HG03460 (cell line): ENCODE data around the gene LRRC42.

ENCODE experiments used
- ATAC-seq: cut with Tn5 transposase; IDR thresholded peaks from one replicate; pipeline ENCODE4 v1.9.1; 2021; ENCODE audit not compliant: unreplicated experiment

LRRC42 gene, protein sequence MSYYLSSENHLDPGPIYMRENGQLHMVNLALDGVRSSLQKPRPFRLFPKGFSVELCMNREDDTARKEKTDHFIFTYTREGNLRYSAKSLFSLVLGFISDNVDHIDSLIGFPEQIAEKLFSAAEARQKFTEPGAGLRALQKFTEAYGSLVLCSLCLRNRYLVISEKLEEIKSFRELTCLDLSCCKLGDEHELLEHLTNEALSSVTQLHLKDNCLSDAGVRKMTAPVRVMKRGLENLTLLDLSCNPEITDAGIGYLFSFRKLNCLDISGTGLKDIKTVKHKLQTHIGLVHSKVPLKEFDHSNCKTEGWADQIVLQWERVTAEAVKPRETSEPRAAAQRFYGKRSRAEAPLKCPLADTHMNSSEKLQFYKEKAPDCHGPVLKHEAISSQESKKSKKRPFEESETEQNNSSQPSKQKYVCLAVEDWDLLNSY

DNA sequence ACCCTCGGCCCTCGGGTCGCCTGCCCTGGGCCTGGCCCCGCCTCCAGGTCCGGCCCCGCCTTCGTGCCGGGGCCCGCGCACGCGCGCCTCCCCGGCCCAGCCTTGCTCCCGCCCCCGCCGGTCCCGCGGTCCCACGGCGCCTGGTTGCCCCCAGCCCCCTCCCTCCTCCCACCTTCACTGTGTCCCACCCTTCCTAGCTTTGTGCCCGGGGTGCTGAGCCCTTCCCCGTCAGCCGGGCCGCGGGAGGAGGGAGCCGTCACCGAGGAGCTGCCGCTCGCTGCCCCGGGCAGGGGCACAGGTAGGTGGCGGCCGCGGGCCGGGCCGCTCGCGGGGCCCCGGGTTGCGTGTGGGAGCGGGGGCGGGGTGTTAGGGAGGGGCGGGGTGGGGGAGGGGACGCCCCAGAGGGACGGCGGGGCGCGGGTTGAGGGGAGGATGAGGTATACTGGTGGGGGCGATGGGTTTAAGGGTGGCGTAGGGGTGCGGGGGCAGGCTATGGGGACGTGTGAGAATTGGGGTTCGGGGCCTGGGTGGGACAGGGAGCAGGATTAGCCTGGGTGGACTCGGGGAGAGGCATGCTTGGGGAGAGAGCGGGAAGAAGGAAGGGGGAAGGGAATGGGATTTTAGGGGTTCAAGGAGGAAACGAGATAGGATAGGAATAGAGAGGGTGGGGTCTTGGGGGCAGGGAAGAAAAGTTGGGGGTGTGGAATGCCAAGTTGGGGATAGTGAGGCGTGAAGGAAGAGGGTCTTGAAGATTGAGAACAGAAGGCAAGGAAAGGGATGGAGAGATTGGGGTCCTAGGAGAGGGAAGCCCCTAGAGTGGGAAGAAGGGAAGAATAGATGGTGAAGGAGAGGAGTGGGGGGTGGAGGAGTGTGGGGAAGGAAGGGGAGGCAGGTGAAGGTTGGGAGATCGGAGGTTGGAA lies at the start of gene LRRC42:
Gene LRRC42, plus strand, starts transcription at position 99 of the 920 bp plus-strand sequence. CDS start 5,650 bp downstream, outside the sequence.
- ATAC-seq, result peak; percentile 56

DNA sequence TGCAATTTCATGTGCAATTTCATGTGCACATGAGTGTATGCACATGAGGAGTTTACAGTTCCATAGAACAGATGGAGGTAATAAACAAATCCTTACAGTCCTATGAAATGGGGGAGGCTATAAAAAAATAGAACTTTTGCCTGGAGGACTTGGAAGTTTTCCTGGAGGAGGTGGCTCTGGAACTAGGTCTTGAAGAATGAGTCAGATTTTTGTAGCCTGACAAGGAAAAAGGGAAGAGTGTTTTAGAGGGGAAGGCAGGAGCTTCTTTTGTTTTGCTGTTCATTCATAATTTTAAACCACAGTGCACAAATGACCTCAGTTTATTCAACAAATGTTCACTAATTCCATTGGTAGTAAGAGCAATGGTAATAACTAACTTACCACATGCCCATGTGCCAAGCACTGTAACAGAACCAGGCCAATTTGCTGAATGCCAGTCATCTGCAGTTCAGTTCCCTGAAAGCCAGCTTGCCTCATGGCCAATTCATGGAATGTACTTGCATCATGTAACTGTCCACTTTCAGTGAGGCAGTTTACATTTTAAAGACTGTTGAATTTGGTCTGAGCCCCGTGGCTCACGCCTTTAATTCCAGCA lies 49.4 kb upstream of the LRRC42 start:
- no peak for ATAC-seq

DNA sequence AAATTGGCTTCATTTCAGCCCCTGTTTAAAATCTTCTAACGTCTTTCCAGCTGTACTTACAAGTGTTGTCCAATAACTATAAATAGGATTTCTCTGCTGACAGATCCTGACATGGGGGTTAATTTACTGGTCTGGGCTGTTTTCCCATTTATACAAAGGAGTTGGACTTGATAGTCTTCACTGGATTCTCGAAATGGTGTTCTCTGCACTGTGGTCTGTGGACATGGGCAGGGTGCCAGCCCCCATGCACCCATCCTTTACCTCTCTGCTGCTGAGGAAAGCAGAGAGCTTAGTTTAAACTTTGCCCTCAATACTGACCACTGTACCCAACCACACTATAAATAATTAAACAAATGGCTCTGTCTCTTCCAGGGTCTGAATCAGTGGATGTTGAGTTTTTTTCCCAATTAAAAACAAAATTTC lies 46.9 kb upstream of the LRRC42 start:
- ATAC-seq, result no peak

DNA sequence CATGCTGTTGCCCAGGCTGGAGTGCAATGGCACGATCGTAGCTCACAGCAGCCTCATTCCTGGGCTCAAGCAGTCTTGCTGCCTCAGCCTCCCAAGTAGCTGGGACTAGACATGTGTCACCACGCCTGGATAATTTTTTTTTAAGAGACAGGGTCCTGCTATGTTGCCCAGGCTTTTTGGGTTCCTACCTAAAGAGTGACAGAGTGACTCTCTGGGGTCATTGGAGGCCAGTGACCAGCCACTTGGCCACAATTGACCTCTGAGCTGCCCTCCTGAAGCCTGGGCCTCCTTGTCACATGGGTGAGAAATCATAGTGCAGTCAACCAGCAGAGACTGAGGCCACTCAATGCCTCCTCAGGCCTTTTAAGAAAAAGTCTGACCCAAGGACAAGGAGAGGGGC lies 46.4 kb upstream of the LRRC42 start:
- ATAC-seq, result no peak

DNA sequence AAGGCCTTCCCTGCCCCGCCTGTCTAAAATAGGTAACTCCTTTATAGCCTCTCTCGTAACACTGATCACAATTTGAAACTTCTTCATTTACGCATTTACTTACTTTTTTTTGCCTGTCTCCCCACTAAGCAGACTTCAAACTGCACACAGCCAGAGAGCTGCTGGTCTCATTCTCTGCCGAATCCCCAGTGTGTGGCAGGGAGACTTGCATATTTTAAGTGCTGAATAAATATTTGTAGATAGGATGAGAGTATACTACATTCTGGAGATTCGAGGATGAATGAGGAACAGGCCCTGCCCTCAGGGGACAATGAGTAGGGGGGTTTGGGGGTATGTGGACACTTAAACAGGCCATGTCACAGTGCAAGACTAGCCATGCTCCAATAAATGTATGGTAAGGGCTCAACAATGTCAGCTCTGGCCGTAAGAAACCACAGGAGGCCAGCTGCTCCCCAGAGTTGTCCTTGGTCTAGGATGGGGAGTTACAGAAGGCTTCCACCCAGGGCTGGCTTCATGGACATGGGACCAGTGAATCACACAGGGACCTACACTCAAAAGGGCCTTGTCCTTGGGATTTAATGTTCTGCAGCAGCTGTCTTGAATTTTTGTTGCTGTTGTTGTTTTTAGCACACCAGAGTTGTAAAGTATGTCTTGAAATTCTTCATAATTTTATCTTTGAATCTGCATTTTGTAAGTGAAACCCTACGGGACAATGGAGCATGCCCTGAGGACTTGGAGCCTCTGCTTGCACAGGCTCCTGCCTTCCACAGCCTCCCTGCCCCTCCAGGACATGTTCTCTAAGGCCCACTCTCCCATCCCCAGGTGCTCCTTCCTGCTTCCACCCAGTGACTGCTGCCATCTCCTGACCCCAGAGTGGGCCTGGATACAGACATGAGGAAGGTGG lies 43.7 kb upstream of the LRRC42 start:
- ATAC-seq, result no peak

DNA sequence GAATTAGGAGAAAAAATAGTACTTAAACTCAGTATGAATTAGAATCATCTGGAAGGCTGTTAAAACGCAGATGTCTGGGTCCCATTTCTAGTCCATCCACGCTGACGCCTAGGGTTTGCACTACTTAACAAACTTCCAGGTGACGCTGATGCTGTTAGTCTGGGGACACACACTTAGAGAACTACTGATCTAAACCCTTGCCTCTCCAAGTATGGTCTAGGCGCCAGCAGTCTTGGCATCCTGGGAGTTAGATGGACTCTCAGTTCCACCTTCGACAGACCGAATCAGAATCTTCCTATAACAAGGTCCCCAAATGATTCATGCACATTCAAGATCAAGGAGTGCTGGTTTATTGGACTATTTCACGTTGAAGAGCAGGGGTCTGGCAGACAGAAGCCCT lies 40.6 kb upstream of the LRRC42 start:
- ATAC-seq, result no peak

DNA sequence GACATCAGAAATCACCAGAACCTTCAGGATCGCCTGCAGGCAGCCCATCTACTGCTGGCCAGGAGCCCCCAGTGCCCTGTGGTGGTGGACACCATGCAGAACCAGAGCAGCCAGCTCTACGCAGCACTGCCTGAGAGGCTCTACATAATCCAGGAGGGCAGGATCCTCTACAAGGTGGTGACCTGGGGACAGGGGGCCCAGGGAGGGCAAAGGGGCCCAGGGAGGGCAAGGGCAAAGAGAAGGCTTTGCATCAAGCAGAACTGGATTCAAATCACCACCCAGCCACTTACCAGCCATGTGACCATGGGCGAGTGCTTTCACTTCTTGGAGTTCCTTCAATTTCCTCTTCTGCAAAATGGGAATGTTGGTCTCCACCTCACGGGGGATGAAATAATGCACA lies 40.0 kb upstream of the LRRC42 start:
- no peak for ATAC-seq

DNA sequence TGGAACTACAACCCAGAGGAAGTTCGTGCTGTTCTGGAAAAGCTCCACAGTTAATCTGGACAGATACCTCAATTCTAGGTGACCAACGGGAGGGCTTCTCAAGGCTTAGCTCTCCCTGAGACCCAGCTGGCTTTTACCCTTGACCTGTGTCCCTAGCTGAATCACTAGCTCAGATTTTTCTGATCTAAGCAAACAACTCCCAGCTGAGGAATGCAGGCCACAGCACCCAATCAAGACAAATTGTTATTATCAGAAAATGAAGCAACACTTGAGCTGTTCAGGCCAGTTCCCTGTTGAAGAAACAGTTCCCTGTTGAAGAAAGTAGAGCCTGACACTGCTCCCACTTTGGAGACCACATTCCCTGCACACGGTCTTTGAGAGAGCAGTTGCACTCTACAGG lies 36.2 kb upstream of the LRRC42 start:
- no peak for ATAC-seq

DNA sequence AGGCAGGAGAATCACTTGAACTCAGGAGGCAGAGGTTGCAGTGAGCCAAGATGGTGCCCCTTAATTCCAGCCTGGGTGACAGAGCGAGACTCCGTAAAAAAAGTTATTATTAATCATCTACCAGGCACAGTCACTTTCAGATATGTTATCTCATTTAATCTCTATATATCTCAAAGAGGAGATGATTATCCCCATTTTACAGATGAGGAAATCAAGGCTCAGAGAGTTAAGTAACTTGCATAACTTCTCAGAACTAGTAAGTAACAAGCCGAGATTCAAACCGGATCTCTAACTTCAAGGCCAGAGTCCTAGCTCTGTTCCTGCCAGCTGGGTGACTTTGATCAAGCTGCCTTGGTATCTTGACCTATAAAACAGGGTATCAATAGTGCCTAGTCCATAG lies 34.7 kb upstream of the LRRC42 start:
- ATAC-seq, result no peak

DNA sequence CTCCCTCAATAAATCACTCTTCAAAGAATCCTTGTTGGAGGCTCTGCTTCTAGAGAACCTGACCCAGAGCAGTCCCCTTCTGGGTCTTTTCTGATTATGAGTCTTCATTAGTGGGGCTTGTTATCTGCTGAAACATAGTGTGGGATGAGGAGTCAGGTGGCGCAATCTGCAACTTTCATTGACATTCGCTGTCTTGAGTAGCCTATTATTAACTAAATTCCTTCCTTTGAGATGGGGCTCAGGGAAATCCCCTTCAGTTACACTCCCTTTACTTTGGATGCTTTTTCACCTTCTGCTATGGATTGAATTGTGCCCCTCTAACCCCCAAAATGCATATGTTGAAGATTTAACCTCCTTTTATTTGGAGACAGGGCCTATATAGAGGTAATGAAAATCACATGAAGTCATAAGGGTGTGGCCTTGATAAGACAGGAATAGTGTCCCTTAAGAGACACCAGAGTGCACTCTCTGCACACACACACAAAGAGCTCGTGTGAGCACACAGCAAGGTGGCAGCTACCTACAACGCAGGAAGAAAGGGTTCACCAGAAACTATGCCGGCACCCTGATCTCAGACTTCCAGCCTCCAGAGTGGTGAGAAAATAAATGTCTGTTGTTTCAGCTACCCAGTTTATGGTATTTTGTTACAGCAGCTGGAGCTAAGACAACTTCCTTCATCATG lies 32.7 kb upstream of the LRRC42 start:
- no peak for ATAC-seq

DNA sequence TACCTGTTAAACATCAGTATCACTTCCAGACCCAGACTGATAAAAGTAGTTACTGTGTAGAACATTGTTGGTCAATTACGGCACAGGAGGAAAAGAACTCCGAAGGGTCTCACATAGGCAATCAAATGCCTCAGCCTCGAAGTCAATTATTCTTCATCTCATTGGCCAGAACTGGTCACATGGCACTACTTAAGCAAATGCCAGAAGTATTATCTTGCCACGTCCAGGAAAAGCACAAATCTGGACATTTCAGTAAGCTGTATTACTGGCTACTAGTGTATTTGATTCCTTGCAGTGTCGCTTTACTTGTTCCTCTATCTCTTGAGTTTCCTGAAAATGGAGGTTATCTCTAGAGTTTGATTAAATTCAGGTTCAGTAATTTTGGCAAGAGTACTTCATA lies 27.8 kb upstream of the LRRC42 start:
- ATAC-seq, result no peak

DNA sequence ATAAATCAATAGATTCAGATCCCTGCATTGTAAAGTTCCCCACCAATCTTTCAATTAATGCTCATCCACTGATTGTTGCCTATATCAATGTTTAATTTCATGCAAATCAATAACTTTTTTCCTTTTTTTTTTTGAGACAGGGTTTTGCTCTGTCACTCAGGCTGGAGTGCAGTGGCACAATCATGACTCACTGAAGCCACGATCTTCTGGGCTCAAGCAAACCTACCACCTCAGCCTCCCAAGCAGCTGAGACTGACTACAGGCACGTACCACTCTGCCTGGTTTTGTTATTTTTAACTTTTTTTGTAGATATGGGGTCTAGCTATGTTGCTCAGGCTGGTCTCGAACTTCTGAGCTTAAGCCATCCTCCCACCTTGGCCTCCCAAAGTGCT lies 26.5 kb upstream of the LRRC42 start:
- no peak for ATAC-seq

DNA sequence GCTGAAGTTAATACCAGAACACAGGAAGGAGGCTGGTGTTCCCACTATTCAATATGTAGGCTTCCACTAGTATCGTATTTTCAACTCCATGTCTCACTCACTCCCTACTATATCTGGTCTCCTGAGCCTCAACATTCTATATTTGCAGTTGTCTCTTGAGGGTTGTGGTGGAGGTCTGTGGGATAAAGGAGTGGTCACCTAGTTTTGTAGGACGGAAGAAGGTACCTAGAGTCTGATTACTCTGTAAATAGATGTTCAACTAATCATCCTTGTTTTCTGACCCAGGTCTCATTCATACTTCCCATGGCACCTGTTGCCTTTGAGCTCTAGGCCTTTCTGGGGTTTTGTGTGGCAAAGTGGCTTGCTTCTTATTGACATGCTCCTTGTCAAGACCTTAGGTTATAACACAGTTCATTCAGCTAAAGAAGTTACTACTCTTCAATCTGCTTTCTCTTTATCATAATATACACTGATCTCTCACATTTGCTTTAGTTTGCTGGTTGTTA lies 18.7 kb upstream of the LRRC42 start:
- no peak for ATAC-seq

DNA sequence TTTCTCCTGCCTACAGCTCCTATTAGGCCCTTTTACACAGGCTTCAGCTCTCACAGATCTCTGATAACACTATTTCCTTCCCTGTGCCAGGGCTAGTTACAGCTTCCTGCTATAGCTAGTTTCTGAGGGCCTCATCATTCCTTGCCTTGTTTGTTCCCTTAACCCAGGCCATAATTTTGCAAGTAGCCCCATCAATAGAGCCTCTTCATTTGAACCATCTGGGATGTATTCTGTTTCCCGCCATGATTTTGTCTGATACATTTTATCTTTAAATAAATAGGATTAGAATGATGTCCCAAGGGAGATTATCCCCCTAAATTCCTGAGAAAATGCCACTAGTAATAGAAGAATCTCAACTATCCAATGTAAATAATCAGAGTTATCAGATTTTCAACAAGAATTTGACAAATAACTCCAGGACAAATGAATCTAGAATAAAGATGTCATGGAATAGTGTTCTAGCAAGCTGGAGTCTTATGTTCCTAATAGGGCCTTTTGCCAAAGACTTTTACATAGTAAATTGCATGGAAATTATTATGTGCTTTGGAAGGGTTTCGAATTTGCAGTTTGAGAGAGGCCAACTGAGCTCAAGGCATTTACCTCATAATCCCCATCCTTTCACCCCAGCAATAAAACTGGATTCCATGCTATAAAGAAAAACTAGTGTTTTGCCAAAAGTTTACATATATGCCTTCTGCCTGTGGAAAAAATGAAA lies 16.7 kb upstream of the LRRC42 start:
- no peak for ATAC-seq

DNA sequence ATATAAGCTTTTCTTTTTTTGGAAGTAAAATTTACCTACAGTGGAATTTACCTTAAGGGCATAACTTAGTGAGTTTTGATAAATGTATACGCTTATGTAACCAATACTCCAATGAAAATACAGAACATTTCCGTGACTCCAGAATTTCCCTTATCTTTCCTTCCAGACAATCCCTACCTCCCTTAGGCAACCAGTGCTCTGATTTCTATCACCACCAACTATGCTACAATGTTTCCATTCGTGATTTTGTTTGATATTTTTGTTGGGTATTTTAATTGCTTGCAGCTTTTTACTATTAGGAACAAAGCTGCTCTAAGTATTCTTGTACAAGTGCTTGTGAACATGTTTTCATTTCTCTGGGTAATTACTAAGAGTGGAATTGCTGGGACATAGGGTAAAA lies 15.2 kb upstream of the LRRC42 start:
- no peak for ATAC-seq

DNA sequence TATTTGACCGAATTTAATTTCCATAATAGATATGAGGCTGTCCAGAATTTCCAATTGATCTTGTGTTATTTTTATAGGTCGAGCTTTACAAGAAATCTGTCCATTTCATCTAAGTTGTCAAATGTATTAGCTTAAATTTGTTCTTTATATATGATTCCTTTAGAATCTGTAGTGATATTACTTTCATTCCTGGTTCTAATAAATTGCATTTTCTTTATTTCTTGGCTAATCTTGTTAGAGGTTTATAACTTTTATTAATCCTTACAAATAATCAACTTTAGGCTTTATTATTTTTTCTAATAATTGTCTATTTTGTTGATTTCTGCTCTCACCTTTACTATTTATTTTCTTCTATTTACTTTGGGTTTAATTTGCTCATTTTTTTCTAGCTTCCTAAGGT lies 14.6 kb upstream of the LRRC42 start:
- ATAC-seq, result no peak

DNA sequence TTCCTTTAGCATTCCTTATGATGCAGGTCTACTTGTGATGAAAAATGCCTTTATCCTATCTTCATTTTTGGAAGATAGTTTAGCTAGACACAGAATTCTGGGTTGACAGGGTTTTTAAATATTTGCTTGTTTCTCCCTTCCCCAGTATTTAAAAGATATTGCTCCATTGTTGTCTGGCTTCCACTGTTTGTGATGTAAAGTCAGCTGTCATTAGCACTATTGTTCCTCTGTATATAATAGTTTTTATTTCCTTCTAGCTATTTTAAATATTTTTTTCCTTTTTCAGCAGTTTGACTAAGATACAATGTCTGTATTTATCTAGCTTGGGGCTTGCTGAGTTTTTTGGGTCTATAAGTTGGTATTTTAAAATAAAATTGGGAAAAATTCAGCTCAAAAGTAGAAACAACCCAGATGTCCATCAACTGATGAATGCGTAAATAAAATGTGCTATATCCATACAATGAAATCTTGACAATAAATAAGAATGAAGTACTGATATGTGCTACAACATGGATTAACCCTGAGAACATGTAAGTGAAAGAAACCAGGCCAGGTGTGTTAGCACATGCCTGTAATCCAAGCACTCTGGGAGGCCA lies 11.9 kb upstream of the LRRC42 start:
- ATAC-seq, result no peak

DNA sequence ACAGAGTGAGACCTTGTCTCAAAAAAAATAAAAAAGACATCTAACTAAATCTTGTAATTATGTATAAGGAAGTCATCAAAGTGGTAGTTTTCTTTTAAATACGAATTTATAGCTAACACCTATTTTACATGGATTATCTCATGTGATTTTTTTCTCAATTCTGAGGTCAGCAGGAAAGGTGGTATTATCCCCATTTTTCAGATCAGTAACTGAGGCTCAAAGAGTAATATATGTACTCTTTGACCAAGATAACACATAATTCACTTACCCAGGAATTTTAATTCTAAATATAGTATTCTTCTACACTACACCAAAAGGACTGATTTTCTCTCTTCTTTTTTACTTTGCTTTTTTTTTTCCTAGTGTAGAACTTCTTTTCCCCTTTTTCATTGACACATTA lies 9.7 kb upstream of the LRRC42 start:
- ATAC-seq, result no peak
